ENCODE measurements around the gene CCL28.
A peak's percentile ranks its signal among the peaks of the same experiment; 100 is the strongest.

Gene CCL28

DNA sequence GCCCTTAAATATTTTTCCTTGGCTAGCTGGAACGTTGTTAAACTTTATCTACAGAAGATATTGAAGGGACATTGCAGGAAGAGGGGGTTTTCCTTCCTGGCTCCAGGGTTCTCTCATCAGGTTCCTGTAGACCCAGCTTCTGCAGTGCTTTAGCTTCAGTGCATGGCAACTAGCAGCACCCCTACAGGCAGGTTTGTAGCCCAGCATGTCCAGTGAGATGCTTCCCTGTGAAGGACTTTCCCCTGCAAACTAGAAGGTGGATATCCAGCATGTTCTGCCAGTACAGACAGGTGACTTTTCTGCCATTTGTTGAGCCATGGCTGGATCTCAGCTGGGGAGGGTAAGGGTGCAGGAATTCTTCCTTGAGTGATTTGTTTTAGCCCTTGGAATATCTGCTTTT is 10.4 kb downstream of the CCL28 start:
- no peak overlapping the region for H3K27ac ChIP-seq
- TF ChIP-seq, protein P1, sequence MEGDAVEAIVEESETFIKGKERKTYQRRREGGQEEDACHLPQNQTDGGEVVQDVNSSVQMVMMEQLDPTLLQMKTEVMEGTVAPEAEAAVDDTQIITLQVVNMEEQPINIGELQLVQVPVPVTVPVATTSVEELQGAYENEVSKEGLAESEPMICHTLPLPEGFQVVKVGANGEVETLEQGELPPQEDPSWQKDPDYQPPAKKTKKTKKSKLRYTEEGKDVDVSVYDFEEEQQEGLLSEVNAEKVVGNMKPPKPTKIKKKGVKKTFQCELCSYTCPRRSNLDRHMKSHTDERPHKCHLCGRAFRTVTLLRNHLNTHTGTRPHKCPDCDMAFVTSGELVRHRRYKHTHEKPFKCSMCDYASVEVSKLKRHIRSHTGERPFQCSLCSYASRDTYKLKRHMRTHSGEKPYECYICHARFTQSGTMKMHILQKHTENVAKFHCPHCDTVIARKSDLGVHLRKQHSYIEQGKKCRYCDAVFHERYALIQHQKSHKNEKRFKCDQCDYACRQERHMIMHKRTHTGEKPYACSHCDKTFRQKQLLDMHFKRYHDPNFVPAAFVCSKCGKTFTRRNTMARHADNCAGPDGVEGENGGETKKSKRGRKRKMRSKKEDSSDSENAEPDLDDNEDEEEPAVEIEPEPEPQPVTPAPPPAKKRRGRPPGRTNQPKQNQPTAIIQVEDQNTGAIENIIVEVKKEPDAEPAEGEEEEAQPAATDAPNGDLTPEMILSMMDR (conservative IDR thresholded peaks at IDR 0.05), result peak; percentile 43

DNA sequence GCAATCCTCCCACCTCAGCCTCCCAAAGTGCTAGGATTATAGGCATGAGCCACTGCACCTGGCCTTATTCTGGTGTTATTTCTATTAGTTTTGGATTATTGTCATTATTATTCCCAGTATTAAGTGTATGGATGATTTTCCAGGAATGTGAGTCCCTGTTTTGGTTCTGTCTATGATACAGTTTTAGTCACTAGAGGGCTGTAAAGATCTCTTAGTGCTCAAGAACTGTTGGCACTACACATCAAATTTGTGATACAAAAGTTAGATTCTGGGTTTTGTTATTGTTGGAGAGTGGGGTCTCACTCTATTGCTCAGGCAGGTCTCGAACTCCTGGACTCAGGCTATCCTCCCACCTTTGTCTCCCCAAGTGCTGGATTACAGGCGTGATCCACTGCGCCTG is 12.1 kb downstream of the CCL28 start:
- TF ChIP-seq, protein P1 (conservative IDR thresholded peaks at IDR 0.05), result peak; percentile 58
- H3K27ac ChIP-seq, result no peak overlapping the region

DNA sequence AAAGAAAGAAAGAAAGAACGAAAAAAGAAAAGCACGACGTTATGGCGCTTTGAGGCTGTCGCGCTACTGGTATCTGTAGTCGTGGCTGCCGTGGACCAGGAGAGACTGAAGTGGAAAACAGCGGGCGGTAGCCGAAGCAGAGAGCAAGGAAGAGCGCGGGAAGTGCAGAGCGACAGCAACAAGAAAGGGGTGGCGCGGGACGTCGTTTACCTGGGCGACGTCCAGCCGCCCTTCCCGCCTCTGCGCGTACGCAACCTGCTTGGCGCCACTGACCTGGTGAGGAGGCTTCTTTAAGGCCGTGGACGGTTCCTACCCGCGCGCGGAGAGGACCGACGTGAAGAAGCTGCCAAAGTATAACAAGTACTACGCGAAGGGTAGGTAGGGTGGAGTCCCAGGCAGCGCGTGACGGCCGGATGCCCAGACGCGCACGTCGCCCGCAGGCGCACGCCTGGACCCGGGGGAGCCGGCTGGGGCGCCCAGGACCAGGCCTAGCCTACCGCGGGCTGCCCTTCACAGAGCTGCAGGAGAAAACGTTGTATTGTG is 15.4 kb downstream of the CCL28 start:
- peak overlapping the region; percentile 88 for H3K27ac ChIP-seq
- TF ChIP-seq, protein P1 (conservative IDR thresholded peaks at IDR 0.05), result no peak

DNA sequence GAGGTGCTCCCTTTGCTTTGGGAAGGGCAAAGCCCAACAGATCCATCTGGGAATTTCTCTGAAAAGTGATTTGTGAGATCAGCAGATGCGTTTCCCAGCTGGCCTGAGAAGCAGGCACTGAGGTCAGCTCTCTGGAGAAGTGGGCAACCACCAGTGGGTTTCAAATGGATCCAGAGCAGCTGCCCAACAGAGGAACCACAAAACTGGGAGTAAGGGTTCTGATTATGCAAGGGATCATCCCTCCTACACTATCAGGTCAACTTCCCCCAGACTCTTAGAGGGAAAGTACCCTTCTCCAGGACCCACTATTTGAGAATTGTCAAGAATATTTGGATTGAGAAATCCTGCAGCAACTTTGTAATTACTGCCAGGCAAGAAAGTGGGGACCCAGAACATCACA is 21.7 kb downstream of the CCL28 start:
- TF ChIP-seq, protein P1 (conservative IDR thresholded peaks at IDR 0.05), result no peak
- no peak overlapping the region for H3K27ac ChIP-seq

DNA sequence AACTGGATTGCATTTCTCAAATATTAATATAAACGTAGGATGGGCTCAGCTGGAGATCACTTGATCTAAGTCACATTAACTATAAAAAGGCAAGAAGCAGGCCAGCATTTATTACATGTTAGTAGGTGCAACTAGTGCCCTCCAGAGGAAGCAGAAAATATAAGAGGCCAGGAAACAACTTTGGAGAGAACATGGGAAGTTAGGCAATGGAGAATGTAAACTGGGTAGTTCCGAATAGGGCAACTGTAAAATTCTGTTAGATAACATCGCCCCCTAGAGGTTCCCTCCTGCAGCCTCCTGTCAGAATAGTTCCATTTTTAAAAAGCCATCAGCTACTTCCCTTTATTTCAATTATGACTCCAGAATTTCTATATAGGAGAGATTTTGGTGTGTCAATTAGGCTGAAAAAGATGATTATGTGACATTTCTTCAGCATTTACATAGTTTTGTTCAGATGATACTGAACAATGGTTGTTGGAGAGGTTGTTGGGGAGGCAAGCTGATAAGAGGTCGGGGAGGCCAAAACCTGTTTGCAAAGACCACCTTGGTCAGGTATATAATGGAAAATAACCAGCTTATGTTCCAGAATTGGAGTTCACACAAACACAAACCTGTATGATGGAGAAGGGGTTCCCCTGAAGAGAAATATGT is 22.4 kb downstream of the CCL28 start:
- TF ChIP-seq, protein P1 (conservative IDR thresholded peaks at IDR 0.05), result peak; percentile 97
- peak overlapping the region; percentile 31 for H3K27ac ChIP-seq

DNA sequence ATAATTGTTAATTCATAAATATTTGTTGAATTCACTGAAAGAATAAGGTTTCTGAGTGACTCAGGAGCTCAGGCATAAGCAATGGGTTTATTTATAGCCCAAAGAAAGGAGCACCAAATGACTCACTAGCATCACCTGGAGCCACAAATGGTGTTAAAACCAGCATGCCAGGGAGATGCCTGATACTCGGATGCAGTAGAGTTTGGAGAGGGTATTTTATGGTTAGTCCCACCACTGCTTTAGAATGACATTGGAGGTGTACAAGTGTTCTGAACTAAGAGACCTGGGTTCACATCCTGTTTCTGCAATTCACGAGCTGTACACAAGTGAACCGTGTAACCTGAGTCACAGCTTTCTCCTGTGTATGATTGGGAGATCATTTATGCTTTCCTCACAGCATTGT is 25.2 kb downstream of the CCL28 start:
- no peak overlapping the region for H3K27ac ChIP-seq
- TF ChIP-seq, protein P1 (conservative IDR thresholded peaks at IDR 0.05), result no peak

DNA sequence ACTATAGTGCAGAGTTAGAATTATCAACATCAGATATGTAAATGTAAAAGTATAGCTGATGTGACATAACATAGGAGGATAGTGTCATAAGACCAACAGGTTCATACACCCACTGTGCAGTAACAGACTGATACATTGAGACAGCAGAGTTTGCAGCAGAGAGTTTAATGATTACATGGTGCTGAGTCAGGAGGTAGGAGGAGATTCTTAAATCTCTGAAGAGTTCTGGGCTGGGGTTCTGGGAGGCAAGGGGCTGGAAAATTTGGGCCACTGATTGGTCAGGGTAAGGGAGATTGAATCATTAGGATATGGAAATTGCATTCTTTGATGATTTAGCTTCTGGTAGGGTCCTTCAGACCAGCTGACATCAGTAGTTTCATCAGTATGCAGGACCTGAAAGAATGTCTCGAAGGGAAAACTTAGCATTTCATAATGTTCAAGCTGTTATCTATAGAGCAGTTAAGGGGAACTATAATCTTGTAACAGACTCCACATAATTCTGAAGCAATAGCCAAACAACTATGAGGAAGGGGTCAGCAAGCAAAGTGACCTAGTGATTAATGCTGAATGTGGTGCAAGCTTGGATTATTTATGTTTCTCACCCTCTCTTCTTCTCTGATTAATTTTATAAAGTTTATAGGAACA is 35.6 kb downstream of the CCL28 start:
- H3K27ac ChIP-seq, result no peak overlapping the region
- TF ChIP-seq, protein P1 (conservative IDR thresholded peaks at IDR 0.05), result no peak

Data from VCaP (cell line).